ENCODE data around the gene IFIT5.
"Not testable (repeated sequence)": the region's sequence is repeated elsewhere in the genome, so short reads cannot be mapped to it uniquely, and the experiment has no call there.

The IFIT5 gene

DNA sequence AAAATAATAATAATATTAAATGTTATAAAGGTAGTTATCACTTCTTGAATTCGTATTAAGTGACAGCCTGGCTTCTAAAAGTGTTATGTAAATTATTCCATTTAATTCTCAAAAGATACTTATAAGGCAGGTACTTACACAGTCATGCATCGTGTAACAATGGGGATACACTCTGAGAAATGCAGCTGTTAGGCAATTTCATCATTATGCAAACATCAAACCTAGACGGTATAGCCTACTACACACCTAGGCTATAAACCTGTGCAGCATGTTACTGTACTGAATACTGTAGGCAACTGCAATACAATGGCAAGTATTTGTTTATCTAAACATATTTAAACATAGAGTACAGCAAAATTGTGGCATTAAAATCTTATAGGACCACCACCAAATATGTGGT, 20.5 kb upstream of the IFIT5 start:
- no peak for FAIRE-seq

DNA sequence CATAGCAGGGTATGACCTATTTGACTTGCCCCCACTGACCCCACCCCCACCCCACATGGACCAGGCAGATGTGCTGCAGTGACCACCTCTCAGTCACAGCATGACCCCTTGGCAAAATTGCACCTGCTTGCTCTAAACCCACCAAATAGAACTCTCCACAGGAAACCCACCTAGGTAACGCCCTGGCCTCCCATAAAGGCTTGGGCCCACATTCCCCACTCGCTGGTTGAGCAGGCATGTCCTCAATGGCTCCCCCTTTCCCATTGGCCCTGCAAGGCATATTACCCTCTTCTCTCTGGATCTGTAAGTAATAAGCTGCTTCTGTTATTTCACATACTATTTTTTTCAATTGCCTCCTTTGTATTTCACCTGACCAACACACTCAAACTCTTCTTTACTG, 19.2 kb upstream of the IFIT5 start:
- no peak for FAIRE-seq

DNA sequence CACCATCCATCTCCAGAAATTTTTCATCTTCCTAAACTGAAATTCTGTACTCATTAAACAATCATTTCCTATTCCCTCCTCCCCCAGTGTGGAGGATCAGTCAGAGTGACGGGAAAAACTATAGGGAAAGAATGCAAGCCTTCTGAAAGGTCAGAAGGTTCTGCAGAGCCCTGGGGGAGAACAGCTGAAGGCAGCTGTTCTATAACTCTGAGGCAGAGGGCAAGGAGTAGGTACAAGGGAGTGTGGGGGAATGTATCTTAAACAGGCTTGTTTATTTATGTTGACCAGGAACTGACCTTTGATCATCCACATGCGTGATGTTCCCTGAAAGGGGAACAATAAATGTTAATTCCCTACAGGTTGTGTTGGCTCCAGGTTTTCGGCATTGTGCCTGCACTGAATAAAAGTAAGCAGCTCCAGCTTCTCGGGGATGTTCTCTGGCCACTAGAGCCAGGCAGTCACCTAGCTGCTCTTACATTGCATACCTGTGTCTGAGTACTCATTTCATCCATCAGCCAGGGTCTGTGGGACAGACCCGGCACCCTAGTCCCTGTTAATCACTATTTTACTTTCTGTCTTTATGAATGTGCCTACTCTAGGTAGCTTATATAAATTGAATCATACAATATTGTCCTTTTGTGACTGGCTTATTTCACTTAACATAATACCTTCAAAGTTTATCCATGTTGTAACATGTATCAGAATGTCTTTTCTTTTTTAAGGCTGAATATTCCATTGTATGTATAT, 16.2 kb upstream of the IFIT5 start:
- FAIRE-seq, result no peak

DNA sequence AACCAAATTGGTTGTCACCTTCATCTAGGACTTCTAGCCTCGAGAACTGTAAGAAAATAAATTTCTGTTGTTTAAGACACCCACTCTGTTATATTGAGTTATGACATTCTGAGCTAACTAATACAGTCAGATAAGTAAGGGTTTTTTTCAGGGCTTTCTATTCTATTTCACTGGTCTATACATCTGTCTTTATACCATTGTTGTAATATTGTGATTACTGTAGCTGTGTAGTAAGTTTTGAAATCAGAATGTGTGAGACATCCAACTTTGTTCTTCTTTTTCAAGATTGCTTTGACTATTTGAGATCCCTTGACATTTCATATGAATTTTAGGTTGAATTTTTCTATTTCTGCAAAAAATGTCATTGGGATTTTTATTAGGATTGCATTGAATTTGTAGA, 14.4 kb upstream of the IFIT5 start:
- FAIRE-seq, result peak; percentile 47

DNA sequence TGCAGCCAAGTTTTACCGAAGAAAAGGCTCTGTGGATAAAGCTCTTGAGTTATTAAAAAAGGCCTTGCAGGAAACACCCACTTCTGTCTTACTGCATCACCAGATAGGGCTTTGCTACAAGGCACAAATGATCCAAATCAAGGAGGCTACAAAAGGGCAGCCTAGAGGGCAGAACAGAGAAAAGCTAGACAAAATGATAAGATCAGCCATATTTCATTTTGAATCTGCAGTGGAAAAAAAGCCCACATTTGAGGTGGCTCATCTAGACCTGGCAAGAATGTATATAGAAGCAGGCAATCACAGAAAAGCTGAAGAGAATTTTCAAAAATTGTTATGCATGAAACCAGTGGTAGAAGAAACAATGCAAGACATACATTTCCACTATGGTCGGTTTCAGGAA, 11.3 kb upstream of the IFIT5 start:
- no peak for FAIRE-seq

DNA sequence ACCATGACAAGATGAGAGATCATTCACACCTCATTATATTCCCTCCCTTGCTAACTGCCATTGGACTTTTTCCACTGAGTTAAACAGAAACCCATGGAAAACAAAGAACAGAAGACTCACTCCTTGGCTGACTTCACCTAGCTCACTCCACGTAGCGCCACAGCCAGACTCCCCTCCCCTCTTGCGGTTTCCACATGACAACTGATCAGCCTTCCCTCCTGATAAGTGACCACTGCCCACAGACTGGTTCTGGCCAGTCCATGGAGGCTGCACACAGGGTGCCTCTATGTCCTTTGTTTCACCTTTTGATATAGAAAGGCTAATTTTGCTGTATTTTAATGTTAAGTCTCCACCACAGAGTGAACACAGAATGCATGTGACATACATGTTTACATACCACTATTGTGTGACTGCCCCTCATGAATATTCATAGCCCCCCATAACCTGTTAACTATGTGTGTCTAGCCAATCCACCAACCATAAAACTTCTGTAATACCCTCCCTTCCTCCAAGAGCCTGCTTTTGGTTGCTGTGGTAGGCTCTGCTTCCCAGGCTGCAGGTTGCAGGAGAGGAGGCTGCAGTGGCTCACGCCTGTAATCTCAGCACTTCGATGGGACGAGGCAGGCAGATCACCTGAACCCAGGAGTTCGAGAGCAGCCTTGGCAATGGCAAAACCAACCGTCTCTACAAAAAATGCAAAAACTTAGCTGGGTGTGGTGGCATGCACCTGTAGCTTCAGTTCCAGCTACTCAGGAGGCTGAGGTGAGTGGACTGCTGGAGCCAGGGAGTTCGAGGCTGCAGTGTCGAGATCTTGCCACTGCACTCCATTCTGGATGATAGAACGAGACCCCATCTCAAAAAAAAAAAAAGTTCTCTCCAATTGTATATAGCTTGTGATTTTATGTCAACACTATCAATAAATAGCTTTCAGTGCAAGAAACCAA, 10.0 kb upstream of the IFIT5 start:
- no peak for FAIRE-seq

DNA sequence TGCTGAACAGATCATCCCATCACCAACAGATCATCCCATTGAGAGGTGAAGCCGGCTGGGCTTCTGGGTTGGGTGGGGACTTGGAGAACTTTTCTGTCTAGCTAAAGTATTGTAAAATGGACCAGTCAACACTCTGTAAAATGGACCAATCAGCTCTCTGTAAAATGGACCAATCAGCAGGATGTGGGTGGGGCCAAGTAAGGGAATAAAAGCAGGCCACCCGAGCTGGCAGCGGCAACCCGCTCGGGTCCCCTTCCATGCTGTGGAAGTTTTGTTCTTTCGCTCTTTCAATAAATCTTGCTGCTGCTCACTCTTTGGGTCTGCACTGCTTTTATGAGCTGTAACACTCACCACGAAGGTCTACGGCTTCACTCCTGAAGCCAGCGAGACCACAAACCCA, 8.2 kb upstream of the IFIT5 start:
- FAIRE-seq, result not testable (repeated sequence)

DNA sequence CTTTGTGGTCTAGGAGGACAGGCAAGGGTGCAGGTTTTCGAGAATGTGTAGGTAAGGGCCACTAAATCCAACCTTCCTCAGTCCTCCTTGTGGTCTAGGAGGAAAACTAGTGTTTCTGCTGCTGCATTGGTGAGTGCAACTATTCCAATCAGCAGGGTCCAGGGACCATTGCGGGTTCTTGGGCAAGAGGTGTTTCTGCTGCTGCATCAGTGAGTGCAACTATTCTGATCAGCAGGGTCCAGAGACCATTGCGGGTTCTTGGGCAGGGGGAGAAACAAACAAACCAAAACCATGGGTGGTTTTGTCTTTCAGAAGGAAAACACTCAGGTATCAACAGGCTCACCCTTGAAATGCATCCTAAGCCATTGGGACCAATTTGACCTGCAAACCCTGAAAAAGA, 6.6 kb upstream of the IFIT5 start:
- not testable (repeated sequence) for FAIRE-seq

DNA sequence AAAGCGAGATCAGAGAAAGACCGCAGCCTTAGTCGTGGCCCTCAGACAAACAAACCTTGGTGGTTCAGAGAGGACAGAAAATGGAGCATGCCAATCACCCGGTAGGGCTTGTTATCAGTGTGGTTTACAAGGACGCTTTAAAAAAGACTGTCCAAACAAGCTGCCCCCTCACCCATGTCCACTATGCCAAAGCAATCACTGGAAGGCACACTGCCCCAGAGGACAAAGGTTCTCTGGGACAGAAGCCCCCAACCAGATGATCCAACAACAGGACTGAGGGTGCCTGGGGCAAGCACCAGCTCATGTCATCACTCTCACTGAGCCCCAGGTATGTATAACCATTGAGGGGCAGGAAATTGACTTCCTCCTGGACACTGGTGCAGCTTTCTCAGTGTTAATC, 5.1 kb upstream of the IFIT5 start:
- FAIRE-seq, result not testable (repeated sequence)

DNA sequence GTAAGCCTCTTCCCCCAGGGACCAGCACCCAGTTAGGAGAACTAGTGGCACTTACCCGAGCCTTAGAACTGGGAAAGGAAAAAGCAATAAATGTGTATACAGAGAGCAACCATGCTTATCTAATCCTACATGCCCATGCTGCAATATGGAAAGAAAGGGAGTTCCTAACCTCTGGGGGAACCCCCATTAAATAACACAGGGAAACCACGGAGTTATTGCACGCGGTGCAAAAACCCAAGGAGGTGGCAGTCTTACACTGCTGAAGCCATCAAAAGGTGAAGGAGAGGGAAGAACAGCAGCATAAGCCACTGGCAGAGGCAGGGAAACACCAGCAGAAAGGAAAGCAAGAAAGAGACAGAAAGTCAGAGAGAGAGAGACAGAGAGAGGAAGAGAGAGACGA, 3.8 kb upstream of the IFIT5 start:
- FAIRE-seq, result not testable (repeated sequence)

DNA sequence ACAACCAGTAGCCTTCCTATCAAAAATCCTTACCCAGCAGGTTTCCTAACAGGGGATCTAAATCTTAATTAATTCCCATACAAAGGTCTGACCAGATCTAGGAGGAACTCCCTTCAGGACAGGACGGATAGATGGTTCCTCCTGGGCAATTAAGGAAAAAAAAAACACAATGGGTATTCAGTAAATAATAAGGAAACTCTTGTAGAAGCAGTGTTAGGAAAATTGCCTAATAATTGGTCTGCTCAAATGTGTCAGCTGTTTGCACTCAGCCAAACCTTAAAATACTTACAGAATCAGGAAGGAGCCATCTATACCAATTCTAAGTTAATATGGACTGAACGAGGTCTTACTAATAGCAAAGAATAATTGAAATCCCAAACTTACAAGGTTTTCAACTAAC, 3.2 kb upstream of the IFIT5 start:
- not testable (repeated sequence) for FAIRE-seq

DNA sequence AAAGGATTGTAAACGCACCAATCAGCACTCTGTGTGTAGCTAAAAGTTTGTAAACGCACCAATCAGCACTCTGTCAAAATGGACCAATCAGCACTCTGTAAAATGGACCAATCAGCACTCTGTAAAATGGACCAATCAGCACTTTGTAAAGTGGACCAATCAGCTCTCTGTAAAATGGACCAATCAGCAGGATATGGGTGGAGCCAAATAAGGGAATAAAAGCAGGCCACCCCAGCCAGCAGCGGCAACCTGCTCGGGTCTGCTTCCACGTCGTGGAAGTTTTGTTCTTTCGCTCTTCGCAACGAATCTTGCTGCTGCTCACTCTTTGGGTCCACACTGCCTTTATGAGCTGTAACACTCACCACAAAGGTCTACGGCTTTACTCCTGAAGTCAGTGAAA, 2.1 kb upstream of the IFIT5 start:
- FAIRE-seq, result not testable (repeated sequence)

DNA sequence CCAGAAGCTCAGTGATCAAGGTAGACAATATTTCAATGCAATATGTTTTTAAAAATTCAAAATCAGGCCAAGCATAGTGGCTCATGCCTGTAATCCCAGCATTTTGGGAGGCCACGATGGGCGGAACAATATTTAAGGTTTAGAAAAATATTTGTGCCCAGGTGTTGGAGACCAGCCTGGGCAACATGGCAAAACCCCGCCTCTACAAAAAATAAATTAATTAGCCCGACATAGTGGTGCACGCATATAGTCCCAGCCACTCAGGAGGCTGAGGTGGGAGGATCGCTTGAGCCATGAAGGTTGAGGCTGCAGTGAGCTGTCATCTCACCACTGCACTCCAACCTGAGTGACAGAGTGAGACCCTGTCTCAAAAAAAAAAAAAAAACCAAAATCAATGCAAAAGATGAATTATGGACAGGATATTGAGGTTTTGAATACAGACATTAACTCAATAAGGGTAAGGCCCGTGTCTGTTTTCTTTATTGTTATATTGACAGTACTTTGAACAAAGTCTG, 913 bp upstream of the IFIT5 start:
- no peak for FAIRE-seq

DNA sequence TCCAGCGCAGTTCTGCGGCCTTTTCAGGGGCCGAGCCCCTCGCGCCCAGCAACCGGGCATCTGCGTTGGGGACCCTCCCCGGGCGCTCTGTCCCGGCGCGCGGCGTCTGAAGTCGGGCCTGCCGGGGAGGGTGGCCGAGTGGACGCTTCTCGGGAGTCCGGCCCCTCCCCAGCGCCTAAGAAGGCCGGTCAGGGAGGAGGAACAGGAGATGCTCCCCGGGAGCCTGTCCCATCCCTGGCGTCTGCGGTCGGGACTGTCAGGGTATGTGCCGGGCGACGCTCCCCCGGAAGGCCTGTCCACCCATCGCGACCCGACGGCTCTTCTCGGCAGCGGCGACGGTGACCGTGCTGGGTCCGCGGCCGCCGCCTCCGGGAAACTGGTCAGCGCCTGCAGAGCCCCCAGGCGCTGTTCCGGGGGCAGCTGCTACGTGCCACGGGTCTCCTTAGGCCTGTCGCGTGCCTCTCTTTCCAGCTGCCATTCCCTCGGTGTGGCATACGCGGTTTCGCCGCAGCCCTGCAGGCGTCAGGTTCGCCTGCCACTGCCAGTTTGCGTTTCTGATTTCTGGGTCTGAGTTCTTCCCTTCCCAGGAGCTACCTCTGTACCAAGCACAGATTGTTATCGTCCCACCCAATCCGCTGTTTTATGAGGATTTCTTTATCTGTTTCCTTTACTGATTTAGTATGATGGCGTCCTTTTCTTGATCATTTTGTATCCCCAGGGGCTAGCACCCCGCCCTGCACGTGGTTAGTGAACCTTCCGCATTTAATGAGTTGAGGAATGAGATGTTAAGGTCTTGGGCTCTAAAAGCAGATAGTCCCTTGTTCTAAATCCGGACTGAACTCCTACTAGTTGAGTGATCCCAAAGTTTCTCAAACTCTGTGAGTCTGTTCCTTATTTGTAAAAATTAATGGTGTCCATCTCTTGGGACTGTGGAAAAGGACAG, 782 bp downstream of the IFIT5 start:
- FAIRE-seq, result no peak

DNA sequence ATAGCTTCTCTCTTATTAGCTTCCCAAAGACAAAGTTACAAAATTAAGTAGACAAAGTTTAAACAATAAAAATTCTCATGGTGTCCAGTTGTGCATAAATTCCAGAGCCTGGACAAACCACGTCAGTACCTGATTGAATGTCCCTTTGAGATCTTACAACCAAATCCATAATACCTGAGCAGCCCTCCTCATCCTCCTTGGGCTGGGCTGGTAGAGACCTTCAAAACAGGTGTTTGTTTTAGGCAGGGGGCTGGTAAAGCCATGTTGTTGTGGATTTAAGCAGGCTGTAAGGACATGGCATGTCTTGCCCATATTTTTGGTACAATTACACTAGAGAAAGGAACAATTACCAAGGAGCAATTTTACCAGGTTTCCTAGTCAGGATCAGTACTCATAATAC, 2.1 kb downstream of the IFIT5 start:
- FAIRE-seq, result no peak

DNA sequence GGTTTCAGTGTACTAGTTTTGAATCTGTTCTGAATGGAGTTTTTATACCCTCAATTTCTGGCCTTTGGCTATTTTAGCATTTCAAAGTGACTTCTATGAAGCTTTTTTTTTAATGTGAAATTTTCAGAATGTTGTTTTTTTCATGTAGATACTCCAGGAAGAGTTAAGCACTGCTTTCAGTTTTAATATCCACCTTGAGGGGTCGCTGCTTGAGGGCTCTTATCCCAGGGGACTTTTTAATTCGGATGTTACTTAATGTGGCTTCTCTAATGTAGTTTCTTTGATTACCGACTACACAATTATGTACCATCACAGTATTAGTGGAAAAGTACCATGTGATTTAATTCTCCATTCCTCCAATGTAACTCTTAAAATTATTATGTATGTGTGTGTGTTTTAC, 5.2 kb downstream of the IFIT5 start:
- FAIRE-seq, result no peak

DNA sequence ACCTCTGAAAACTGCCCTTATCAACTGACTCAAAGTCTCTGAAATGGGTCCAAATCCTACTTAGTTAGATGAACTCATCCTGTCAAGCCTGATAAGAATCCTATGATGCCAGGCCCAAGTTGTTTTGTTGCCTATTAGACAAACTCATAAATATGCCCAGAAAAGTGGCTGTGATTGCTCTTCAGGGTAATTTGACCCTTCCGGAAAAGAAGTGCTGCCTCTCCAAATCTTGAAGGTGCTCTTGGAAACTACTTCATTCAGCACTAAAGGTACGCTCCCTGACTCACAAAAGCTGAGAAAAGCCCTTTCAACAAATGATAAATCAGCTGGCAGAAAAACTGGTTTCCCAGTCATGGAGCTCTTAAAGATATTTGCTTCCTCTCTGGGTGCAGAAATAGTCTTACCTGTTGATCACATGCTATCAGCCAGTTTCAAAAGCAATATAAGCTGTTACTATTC, 6.7 kb downstream of the IFIT5 start:
- no peak for FAIRE-seq

DNA sequence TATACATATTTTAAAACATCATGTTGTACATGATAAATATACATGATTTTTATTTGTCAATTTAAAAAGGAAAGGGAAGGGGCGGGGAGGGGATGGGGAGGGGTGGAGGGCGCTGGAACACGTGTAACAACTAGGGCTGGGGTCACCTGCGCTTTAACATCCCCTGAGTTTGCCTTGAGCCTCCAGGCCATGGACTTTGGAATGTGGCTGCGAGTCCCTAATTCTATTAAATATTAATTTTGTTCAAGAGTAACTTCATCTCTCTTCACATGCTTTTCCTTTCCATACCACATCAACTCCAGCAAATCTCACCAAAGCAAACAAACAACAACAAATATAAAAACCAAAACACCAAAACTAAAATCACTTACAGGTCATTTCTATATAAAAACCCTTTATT, 10.6 kb downstream of the IFIT5 start:
- FAIRE-seq, result no peak

DNA sequence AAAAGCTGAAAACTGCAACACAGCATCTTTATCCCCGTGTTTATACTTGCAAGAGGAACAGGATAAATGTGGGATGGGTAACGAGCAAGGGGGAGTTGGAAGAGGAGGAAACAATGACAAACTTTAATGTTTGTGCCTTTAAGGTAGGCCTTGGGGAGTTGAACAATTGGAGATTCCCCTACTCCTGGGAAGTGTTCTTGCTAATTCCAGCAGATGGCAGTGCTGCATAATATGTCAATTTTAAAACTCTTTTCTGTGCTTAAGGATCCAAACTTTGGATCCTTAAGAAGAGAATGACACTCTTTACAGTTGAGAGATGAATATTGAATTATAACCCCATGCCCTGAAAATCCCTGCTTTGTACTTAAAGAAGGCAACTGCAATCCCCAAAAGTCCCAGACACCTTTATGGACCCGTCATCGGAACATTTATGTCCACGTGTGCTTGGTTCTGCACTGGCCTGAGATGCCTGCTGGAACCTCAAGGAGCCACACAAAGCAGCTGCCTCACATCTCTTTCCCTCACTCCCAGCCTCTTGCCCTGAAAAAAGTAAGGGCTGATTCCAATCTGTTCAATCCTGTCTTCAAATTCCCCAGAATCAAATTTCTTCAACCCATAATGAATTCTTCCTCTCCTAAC, 12.0 kb downstream of the IFIT5 start:
- FAIRE-seq, result no peak

DNA sequence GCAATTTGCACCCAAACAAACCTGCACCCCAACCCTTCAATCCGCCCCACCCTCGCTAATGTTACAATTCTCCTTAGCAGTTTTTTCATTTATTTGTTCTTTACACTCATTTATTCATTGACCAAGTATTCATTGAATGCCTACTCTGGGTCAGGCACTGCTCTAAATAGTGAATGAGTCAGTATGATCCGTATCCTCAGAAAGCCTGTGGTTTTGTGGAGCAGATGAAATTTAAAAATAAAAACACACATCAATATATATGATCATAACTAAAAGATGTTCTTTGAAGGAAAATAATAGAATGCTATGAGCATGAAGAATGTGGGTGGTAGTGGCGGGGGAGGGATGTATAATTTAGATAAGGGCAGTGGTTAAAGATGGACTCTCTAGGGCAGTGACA, 13.3 kb downstream of the IFIT5 start:
- no peak for FAIRE-seq

DNA sequence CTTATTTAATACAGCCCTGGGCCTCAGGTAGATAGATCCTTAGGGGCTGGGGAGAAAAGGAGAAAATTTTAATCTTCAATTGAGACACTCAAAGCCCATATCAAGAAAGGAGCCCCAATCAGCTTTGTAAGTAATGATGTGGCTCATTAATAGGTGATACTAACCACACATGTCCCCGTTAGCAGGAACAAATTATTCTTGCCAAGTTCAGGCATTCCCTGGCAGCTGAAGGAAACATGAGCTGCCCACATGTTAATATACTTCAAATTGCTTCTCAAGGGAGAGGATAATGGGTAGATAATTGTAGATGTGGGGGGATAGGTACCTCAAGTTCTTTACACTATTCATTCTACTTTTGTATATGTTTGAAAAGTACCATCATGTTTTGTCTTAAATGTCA, 14.5 kb downstream of the IFIT5 start:
- no peak for FAIRE-seq

DNA sequence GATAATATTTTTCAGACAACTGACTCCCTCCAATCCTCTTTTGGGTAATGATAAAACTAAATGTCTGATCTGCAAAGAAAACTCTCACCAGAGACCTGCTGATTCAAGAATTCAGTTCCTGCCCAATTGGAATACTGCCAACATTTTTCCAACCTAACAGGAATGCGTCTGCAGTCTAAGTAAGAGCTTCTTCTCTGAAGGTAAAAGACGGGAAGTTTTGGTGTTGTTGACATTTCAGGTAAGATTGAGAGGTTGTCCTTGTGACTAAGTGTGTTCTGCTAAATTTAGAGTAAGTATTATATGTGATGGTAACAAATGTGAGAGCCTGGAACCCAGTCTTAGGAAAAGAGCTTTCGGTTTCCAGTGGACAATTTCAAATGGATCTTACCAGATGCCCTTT, 17.6 kb downstream of the IFIT5 start:
- FAIRE-seq, result no peak
